HL-60 (cell line): ENCODE results near the gene NPTXR.

ENCODE experiments used
- DNase-seq, 2 experiments: peaks; one replicate each; pipeline ENCODE4 v3.0.0-alpha.2; 2010 to 2020; ENCODE audit warnings: low read depth in 1 of 2, low spot score in 1 of 2
- H3K27ac ChIP-seq: fragments of 250-450 bp; sonication (Bioruptor Pico); replicated peaks from 2 replicates; pipeline ENCODE4 v1.5.1; 2020; ENCODE audit warnings: mild to moderate bottlenecking, moderate library complexity
- H3K27me3 ChIP-seq: fragments of 250-450 bp; sonication (Bioruptor Pico); 2 replicates; pipeline ENCODE4 v1.5.1; 2021; ENCODE audit warnings: mild to moderate bottlenecking, moderate library complexity; ENCODE audit not compliant: insufficient read depth, poor library complexity, severe bottlenecking
- H3K4me3 ChIP-seq: replicated peaks from 2 replicates; pipeline ENCODE4 v1.5.1; 2011; ENCODE audit warnings: mild to moderate bottlenecking, control low read depth, low read length; ENCODE audit not compliant: insufficient read depth
- GABPA ChIP-seq: IDR thresholded peaks from 2 replicates; pipeline ENCODE4 v1.6.1; 2012; ENCODE audit warnings: low read depth
- POLR2AphosphoS5 ChIP-seq: IDR thresholded peaks from 2 replicates; pipeline ENCODE4 v1.6.1; 2012; ENCODE audit warnings: low read depth
- SPI1 ChIP-seq: IDR thresholded peaks from 2 replicates; pipeline ENCODE4 v1.6.1; 2012; ENCODE audit warnings: low read depth, mild to moderate bottlenecking, borderline replicate concordance
- TF ChIP-seq, protein P1 (sequence below): IDR thresholded peaks from one replicate; pipeline ENCODE4 v1.5.1; 2011; ENCODE audit warnings: low read length, control low read depth, inconsistent platforms; ENCODE audit not compliant: insufficient read depth
- TF ChIP-seq, protein P2 (sequence below): IDR thresholded peaks from 2 replicates; pipeline ENCODE4 v1.6.1; 2012; ENCODE audit warnings: low read depth; ENCODE audit not compliant: insufficient replicate concordance

NPTXR gene

DNA sequence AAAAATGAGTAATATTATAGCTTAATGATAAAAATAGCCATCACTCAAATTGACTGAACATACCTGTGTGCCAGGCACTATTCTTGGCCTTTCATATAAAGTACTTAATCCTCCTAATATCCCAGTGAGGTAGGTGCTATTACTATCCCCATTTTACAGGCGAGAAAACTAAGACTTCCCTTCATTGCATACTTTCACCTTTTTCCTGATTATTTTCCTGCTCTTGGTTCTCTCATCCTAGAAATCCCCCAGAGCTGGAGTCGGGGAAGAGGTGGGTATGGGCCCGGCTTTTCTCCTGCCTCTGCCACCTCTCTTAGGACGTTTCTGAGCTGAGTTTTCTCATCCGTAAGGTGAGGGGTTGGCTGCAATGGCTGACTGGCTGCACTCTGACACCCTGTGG lies 2.2 kb downstream of the NPTXR start:
- DNase-seq: no peak
- Histone ChIP-seq H3K4me3 (no peak overlapping the region), H3K27me3 (peaks cover 53% of the 10 kb centered on the region), H3K27ac (no peak overlapping the region)
- TF ChIP-seq POLR2AphosphoS5 (no peak), SPI1 (no peak), GABPA (no peak)
- TF ChIP-seq, protein P1, sequence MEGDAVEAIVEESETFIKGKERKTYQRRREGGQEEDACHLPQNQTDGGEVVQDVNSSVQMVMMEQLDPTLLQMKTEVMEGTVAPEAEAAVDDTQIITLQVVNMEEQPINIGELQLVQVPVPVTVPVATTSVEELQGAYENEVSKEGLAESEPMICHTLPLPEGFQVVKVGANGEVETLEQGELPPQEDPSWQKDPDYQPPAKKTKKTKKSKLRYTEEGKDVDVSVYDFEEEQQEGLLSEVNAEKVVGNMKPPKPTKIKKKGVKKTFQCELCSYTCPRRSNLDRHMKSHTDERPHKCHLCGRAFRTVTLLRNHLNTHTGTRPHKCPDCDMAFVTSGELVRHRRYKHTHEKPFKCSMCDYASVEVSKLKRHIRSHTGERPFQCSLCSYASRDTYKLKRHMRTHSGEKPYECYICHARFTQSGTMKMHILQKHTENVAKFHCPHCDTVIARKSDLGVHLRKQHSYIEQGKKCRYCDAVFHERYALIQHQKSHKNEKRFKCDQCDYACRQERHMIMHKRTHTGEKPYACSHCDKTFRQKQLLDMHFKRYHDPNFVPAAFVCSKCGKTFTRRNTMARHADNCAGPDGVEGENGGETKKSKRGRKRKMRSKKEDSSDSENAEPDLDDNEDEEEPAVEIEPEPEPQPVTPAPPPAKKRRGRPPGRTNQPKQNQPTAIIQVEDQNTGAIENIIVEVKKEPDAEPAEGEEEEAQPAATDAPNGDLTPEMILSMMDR: no peak
- TF ChIP-seq, protein P2, sequence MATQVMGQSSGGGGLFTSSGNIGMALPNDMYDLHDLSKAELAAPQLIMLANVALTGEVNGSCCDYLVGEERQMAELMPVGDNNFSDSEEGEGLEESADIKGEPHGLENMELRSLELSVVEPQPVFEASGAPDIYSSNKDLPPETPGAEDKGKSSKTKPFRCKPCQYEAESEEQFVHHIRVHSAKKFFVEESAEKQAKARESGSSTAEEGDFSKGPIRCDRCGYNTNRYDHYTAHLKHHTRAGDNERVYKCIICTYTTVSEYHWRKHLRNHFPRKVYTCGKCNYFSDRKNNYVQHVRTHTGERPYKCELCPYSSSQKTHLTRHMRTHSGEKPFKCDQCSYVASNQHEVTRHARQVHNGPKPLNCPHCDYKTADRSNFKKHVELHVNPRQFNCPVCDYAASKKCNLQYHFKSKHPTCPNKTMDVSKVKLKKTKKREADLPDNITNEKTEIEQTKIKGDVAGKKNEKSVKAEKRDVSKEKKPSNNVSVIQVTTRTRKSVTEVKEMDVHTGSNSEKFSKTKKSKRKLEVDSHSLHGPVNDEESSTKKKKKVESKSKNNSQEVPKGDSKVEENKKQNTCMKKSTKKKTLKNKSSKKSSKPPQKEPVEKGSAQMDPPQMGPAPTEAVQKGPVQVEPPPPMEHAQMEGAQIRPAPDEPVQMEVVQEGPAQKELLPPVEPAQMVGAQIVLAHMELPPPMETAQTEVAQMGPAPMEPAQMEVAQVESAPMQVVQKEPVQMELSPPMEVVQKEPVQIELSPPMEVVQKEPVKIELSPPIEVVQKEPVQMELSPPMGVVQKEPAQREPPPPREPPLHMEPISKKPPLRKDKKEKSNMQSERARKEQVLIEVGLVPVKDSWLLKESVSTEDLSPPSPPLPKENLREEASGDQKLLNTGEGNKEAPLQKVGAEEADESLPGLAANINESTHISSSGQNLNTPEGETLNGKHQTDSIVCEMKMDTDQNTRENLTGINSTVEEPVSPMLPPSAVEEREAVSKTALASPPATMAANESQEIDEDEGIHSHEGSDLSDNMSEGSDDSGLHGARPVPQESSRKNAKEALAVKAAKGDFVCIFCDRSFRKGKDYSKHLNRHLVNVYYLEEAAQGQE: no peak

DNA sequence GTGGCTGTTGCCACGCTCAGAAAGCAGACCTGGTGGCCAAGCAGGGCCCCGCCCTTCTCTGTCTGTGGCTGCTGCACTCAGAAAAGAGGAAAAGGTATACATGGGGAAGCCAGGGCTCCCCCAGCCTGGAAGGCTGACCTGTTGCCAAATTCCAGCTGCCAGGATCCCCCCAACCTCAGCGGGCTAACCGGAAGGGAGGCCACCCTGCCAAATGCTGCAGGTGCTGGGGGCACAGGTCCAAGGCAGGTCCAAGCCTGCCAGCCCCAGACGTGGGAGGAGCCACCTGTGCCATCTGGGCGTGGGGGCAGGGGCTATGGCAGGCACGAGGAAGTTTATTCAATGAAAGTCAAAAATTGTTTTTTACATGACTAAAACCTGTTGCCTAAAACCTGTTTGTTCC lies 2.6 kb downstream of the NPTXR start:
- DNase-seq: no peak
- Histone ChIP-seq H3K4me3 (no peak overlapping the region), H3K27ac (no peak overlapping the region), H3K27me3 (peaks cover 53% of the 10 kb centered on the region)
- TF ChIP-seq SPI1: 0 out of 2 replicates have a peak, but pooled peaks have one; percentile 14
- TF ChIP-seq, protein P1: no peak

DNA sequence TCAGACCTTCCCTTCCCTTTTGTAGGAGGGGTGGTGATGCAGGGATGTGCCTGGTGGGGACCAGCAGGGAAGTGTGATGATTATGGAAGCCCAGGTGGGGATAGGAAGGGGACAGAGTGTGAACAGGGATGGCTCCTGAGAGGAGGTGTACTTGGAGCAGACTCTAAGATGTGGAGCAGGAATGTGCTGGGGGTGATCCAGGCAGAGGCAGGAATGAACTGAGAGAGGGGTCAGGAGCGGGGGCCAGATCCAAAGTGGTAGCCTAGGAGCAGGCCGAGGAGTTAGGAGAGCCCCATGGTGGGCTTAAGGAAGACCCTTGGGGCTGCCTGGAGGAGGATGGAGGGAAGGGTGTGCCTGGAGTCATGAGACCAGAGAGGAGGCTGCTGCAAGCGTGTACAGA lies 3.7 kb downstream of the NPTXR start:
- Histone ChIP-seq H3K27ac (no peak overlapping the region), H3K27me3 (peaks cover 44% of the 10 kb centered on the region), H3K4me3 (no peak overlapping the region)
- TF ChIP-seq POLR2AphosphoS5 (no peak), SPI1 (no peak), GABPA (no peak)
- TF ChIP-seq, protein P1: no peak
- TF ChIP-seq, protein P2: no peak
- no peak for DNase-seq

DNA sequence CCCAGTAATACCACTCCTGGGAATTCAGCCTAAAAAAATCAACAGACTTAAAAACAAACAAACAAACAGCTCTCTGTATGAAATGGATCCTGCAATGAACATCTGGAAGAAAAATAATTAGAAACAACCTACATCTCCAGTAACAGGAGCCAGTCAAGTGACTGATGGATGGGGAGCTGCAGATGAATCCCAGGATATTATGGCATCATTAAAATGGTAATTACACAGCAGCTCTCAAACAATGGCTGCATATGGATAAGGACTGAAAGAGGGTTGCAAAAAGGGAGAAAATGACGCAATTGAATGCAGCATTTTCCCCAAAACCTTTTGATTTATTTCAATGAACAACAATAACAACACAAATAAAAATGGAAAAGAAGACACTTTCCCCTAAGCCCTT lies 4.1 kb downstream of the NPTXR start:
- Histone ChIP-seq H3K27me3 (peaks cover 39% of the 10 kb centered on the region), H3K27ac (no peak overlapping the region), H3K4me3 (no peak overlapping the region)
- DNase-seq: no peak
- TF ChIP-seq POLR2AphosphoS5 (no peak), GABPA (no peak), SPI1 (no peak)
- TF ChIP-seq, protein P2: no peak
- TF ChIP-seq, protein P1: no peak
